ENCODE measurements around the gene PNPLA6. TPM values are rescaled to one million over a fixed set of nuclear protein-coding genes. Genes with fewer than 3 reads are reported as not detected.

Gene PNPLA6
- total and polyA plus RNA-seq, 9 of the 15 experiments (the other 6 are each of a cell fraction or from before 2014, with no cell fraction given): 0.07 to 30.2 (median 8.3) TPM

- TF ChIP-seq, protein P1, sequence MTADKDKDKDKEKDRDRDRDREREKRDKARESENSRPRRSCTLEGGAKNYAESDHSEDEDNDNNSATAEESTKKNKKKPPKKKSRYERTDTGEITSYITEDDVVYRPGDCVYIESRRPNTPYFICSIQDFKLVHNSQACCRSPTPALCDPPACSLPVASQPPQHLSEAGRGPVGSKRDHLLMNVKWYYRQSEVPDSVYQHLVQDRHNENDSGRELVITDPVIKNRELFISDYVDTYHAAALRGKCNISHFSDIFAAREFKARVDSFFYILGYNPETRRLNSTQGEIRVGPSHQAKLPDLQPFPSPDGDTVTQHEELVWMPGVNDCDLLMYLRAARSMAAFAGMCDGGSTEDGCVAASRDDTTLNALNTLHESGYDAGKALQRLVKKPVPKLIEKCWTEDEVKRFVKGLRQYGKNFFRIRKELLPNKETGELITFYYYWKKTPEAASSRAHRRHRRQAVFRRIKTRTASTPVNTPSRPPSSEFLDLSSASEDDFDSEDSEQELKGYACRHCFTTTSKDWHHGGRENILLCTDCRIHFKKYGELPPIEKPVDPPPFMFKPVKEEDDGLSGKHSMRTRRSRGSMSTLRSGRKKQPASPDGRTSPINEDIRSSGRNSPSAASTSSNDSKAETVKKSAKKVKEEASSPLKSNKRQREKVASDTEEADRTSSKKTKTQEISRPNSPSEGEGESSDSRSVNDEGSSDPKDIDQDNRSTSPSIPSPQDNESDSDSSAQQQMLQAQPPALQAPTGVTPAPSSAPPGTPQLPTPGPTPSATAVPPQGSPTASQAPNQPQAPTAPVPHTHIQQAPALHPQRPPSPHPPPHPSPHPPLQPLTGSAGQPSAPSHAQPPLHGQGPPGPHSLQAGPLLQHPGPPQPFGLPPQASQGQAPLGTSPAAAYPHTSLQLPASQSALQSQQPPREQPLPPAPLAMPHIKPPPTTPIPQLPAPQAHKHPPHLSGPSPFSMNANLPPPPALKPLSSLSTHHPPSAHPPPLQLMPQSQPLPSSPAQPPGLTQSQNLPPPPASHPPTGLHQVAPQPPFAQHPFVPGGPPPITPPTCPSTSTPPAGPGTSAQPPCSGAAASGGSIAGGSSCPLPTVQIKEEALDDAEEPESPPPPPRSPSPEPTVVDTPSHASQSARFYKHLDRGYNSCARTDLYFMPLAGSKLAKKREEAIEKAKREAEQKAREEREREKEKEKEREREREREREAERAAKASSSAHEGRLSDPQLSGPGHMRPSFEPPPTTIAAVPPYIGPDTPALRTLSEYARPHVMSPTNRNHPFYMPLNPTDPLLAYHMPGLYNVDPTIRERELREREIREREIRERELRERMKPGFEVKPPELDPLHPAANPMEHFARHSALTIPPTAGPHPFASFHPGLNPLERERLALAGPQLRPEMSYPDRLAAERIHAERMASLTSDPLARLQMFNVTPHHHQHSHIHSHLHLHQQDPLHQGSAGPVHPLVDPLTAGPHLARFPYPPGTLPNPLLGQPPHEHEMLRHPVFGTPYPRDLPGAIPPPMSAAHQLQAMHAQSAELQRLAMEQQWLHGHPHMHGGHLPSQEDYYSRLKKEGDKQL (CRISPR knock-in tag; IDR thresholded peaks at IDR 0.05; ENCODE audit: borderline replicate concordance): no peak
- no peak for TF ChIP-seq RBM22 (IDR thresholded peaks at IDR 0.05; ENCODE audit: low read depth, low read length, poor library complexity, severe bottlenecking)
- TF ChIP-seq ZNF586 (CRISPR knock-in tag; conservative IDR thresholded peaks at IDR 0.05): no peak
- no peak for TF ChIP-seq RFX7 (CRISPR knock-in tag; IDR thresholded peaks at IDR 0.05)
- no peak for TF ChIP-seq DDX20 (tag; IDR thresholded peaks at IDR 0.05; ENCODE audit: low read depth)
- TF ChIP-seq, protein P2, sequence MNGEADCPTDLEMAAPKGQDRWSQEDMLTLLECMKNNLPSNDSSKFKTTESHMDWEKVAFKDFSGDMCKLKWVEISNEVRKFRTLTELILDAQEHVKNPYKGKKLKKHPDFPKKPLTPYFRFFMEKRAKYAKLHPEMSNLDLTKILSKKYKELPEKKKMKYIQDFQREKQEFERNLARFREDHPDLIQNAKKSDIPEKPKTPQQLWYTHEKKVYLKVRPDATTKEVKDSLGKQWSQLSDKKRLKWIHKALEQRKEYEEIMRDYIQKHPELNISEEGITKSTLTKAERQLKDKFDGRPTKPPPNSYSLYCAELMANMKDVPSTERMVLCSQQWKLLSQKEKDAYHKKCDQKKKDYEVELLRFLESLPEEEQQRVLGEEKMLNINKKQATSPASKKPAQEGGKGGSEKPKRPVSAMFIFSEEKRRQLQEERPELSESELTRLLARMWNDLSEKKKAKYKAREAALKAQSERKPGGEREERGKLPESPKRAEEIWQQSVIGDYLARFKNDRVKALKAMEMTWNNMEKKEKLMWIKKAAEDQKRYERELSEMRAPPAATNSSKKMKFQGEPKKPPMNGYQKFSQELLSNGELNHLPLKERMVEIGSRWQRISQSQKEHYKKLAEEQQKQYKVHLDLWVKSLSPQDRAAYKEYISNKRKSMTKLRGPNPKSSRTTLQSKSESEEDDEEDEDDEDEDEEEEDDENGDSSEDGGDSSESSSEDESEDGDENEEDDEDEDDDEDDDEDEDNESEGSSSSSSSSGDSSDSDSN (IDR thresholded peaks at IDR 0.05; ENCODE audit: borderline replicate concordance in 1 of 2, low read depth in 2 of 2, low read length in 2 of 2): no peak
- no peak for TF ChIP-seq SRSF1 (IDR thresholded peaks at IDR 0.05; ENCODE audit: low read depth, low read length)
- 0 out of 2 replicates have a peak, but pooled peaks have one; percentile 62 for TF ChIP-seq TRIM25 (IDR thresholded peaks at IDR 0.05; ENCODE audit: borderline replicate concordance)
- no peak for TF ChIP-seq XRCC4 (IDR thresholded peaks at IDR 0.05; ENCODE audit: extremely low read depth, insufficient read depth, insufficient read length)
- TF ChIP-seq RBBP5 (IDR thresholded peaks at IDR 0.05; ENCODE audit: borderline replicate concordance, insufficient read depth, low read length, poor library complexity, severe bottlenecking): peak; percentile 13
- peak; percentile 4; the same call in 1 of the 2 replicates for TF ChIP-seq VEZF1 (CRISPR knock-in tag; IDR thresholded peaks at IDR 0.05)
- TF ChIP-seq SETDB1 (IDR thresholded peaks at IDR 0.05; ENCODE audit: low read length): no peak
- no peak for TF ChIP-seq ZNF764 (CRISPR knock-in tag; IDR thresholded peaks at IDR 0.05; ENCODE audit: low read depth)
- TF ChIP-seq CREM (IDR thresholded peaks at IDR 0.05; ENCODE audit: low read depth): peak; percentile 28; the same call in 1 of the 2 replicates
Observed at GRCh38 chr19:7506385-7507328, 28.9 kb upstream of the PNPLA6 start (continued).
